Transverse colon (tissue), 4 donors: ENCODE results near the gene NRCAM. TPM values are rescaled to one million over a fixed set of nuclear protein-coding genes. Genes with fewer than 3 reads are reported as not detected.

Experiments used
- DNase-seq: peaks from one replicate; pipeline ENCODE4 v3.0.0-alpha.2; 2019
- H3K27ac ChIP-seq, 4 donors: fragments of 200-600 bp; sonication (generic); 2 replicates each; pipeline ENCODE4 v1.5.1; 2016 to 2018; ENCODE audit warnings: inconsistent platforms in 4 of 4
- H3K27me3 ChIP-seq: fragments of 200-600 bp; sonication (generic); 2 replicates; pipeline ENCODE4 v1.5.1; 2017; ENCODE audit warnings: inconsistent platforms
- H3K36me3 ChIP-seq, 4 donors: fragments of 200-600 bp; sonication (generic); 2 replicates each; pipeline ENCODE4 v1.5.1; 2017 to 2019; ENCODE audit warnings: inconsistent platforms in 4 of 4
- H3K4me1 ChIP-seq, 4 donors: fragments of 200-600 bp; sonication (generic); 2 replicates each; pipeline ENCODE4 v1.5.1; 2017 to 2020; ENCODE audit warnings: inconsistent platforms in 4 of 4
- H3K4me3 ChIP-seq, 4 donors: fragments of 200-600 bp; sonication (generic); 1 replicate in 1 of 4; 2 replicates in 3 of 4; pipeline versions ENCODE4 v1.5.1 to v1.6.1; 2017 to 2019; ENCODE audit warnings: inconsistent platforms in 4 of 4
- H3K9me3 ChIP-seq, 2 donors: fragments of 200-600 bp; sonication (generic); 2 replicates each; pipeline ENCODE4 v1.5.1; 2017 to 2019; ENCODE audit warnings: inconsistent platforms in 2 of 2
- CTCF ChIP-seq, 5 experiments: fragments of 200-600 bp in 3 of 5; fragments of 450-650 bp in 2 of 5; sonication (generic) in 3 of 5; IDR thresholded peaks; 1 replicate in 2 of 5; 2 replicates in 3 of 5; pipeline ENCODE4 v1.5.1; 2016 to 2017; ENCODE audit warnings: antibody characterized with exemption in 5 of 5, inconsistent platforms in 3 of 5, mild to moderate bottlenecking in 2 of 5, moderate library complexity in 1 of 5
- EP300 ChIP-seq: sonication (generic); formaldehyde crosslinking; IDR thresholded peaks from one replicate; pipeline ENCODE4 v1.6.1; 2017; ENCODE audit warnings: antibody characterized with exemption, low read depth
- POLR2A ChIP-seq: fragments of 450-650 bp; IDR thresholded peaks from one replicate; pipeline ENCODE4 v1.6.1; 2016; ENCODE audit warnings: antibody characterized with exemption, mild to moderate bottlenecking, moderate library complexity
- POLR2AphosphoS5 ChIP-seq, 3 donors: sonication (generic); formaldehyde crosslinking; IDR thresholded peaks; one replicate each; pipeline ENCODE4 v1.6.1; 2016; ENCODE audit warnings: antibody characterized with exemption in 3 of 3
- WGBS, 2 donors: methylation state at CpG; one replicate each; pipeline ENCODE4 v1.1.5; 2018; ENCODE audit warnings: low coverage in 1 of 2; 5-methylcytosine and 5-hydroxymethylcytosine counted together
- in situ Hi-C, 4 donors: fragments of 200-750 bp; cut with MboI; loops; one replicate each; pipeline versions ENCODE4 v1.15.0 to v1.15.1; 2017; ENCODE audit warnings: low sequenced_read_pairs in 3 of 4, low pct_ligation_motif_present in 1 of 4, low pct_unique_long_range_greater_than_20kb in 1 of 4
- intact Hi-C: fragments of 100-400 bp; cut with DNase I; formaldehyde crosslinking; loops from one replicate; pipeline ENCODE4 v1.15.1; 2023; ENCODE audit warnings: low total_unique reads
- total RNA-seq, 4 donors: library from RNA; depleted of rRNA; stranded (reverse); fragments of >200 nt; gene quantifications; one replicate each; pipeline ENCODE4 v1.1.0, GENCODE V29; 2016

The NRCAM gene
- total RNA-seq, 4 donors from 2014 or later, result 0.60 to 2.5 (median 1.8) TPM

- Histone ChIP-seq H3K27ac (no peak overlapping the region), H3K4me3 (no peak overlapping the region)
These were observed 288.8 kb downstream of the NRCAM start for GRCh38 chr7:108167460-108167859.

GRCh38 chr7:108166687-108167086 lies 289.5 kb downstream of the NRCAM start:
- Histone ChIP-seq H3K4me3 (no peak overlapping the region), H3K27me3 (no peaks in the 10 kb centered on the region), H3K9me3 (no peaks in the 10 kb centered on the region), H3K4me1 (no peaks in the 10 kb centered on the region), H3K36me3 (no peaks in the 10 kb centered on the region), H3K27ac (no peak overlapping the region)
- no peak for DNase-seq
- WGBS, 2 donors, result 80 to 82% methylated on average over 5 of the region's 5 CpGs
- TF ChIP-seq POLR2A (no peak), POLR2AphosphoS5 (IDR thresholded peaks at IDR 0.05) (no peak), CTCF (IDR thresholded peaks at IDR 0.05) (no peak), EP300 (no peak)
- in situ Hi-C loops (no loop called here), intact Hi-C loops (no loop called here)

More at GRCh38 chr7:108167460-108167859, 288.8 kb downstream of the NRCAM start:
- no peak for DNase-seq
- intact Hi-C loops (no loop called here), in situ Hi-C loops (no loop called here)
- Histone ChIP-seq H3K4me1 (no peaks in the 10 kb centered on the region), H3K27me3 (no peaks in the 10 kb centered on the region), H3K9me3 (no peaks in the 10 kb centered on the region), H3K36me3 (no peaks in the 10 kb centered on the region)
- 37 to 49% methylated on average over 7 of the region's 7 CpGs for WGBS, 2 donors
- TF ChIP-seq POLR2A (no peak), EP300 (no peak), CTCF (IDR thresholded peaks at IDR 0.05) (no peak), POLR2AphosphoS5 (IDR thresholded peaks at IDR 0.05) (no peak)

- DNase-seq, result no peak
- Histone ChIP-seq H3K9me3 (no peaks in the 10 kb centered on the region), H3K4me3 (no peak overlapping the region), H3K27ac (no peak overlapping the region), H3K36me3 (no peaks in the 10 kb centered on the region), H3K4me1 (no peaks in the 10 kb centered on the region), H3K27me3 (no peaks in the 10 kb centered on the region)
- in situ Hi-C loops, result no loop called here
- 95 to 98% methylated on average over 2 of the region's 2 CpGs for WGBS, 2 donors
- TF ChIP-seq EP300, result no peak
- no peak for TF ChIP-seq CTCF (IDR thresholded peaks at IDR 0.05)
- TF ChIP-seq POLR2A, result no peak
- no peak for TF ChIP-seq POLR2AphosphoS5 (IDR thresholded peaks at IDR 0.05)
- intact Hi-C loops, result no loop called here
These were observed 290.5 kb downstream of the NRCAM start for GRCh38 chr7:108165723-108166122.

- no peaks in the 10 kb centered on the region for H3K36me3 ChIP-seq
- H3K4me1 ChIP-seq, result no peaks in the 10 kb centered on the region
- no peak overlapping the region for H3K4me3 ChIP-seq
- 50 to 73% methylated on average over 2 to 6 of the region's 6 CpGs for WGBS, 2 donors
- intact Hi-C loops (no loop called here), in situ Hi-C loops (no loop called here)
- DNase-seq, result no peak
- TF ChIP-seq EP300 (no peak), POLR2A (no peak), CTCF (IDR thresholded peaks at IDR 0.05) (no peak), POLR2AphosphoS5 (IDR thresholded peaks at IDR 0.05) (no peak)
- no peaks in the 10 kb centered on the region for H3K27me3 ChIP-seq
- no peaks in the 10 kb centered on the region for H3K9me3 ChIP-seq
- no peak overlapping the region for H3K27ac ChIP-seq
These were observed 291.3 kb downstream of the NRCAM start for GRCh38 chr7:108164946-108165345.
